Hepatocyte (in vitro differentiated cells): ENCODE measurements around the gene PTPRD. TPM values are rescaled to one million over a fixed set of nuclear protein-coding genes. Genes with fewer than 3 reads are reported as not detected.
A peak's percentile ranks its signal among the peaks of the same experiment; 100 is the strongest.

Experiments
- DNase-seq: peaks from one replicate; pipeline ENCODE4 v3.0.0-alpha.2; 2016; ENCODE audit warnings: low spot score
- H2AFZ ChIP-seq: fragments of 200-600 bp; sonication (generic); 2 replicates; pipeline ENCODE4 v1.6.0; 2016; ENCODE audit warnings: antibody characterized with exemption, mild to moderate bottlenecking
- H3K27ac ChIP-seq: fragments of 200-600 bp; sonication (generic); 2 replicates; pipeline ENCODE4 v1.5.1; 2016; ENCODE audit warnings: mild to moderate bottlenecking
- H3K27me3 ChIP-seq: fragments of 200-600 bp; sonication (generic); 2 replicates; pipeline ENCODE4 v1.6.1; 2016
- H3K36me3 ChIP-seq: fragments of 200-600 bp; sonication (generic); replicated peaks from 2 replicates; pipeline ENCODE4 v1.5.1; 2016; ENCODE audit warnings: low read depth; ENCODE audit not compliant: insufficient read depth
- H3K4me1 ChIP-seq: fragments of 200-600 bp; sonication (generic); 2 replicates; pipeline ENCODE4 v1.5.1; 2016; ENCODE audit warnings: mild to moderate bottlenecking, moderate library complexity; ENCODE audit not compliant: insufficient read depth
- H3K4me2 ChIP-seq: fragments of 200-600 bp; sonication (generic); 2 replicates; pipeline ENCODE4 v1.6.0; 2016
- H3K4me3 ChIP-seq: fragments of 200-600 bp; sonication (generic); 2 replicates; pipeline ENCODE4 v1.5.1; 2016; ENCODE audit warnings: mild to moderate bottlenecking
- H3K79me2 ChIP-seq: fragments of 200-600 bp; sonication (generic); 2 replicates; pipeline ENCODE4 v1.6.0; 2017; ENCODE audit warnings: mild to moderate bottlenecking
- H3K9me2 ChIP-seq: fragments of 200-600 bp; sonication (generic); replicated peaks from 2 replicates; pipeline ENCODE4 v1.6.0; 2017; ENCODE audit warnings: mild to moderate bottlenecking; ENCODE audit not compliant: insufficient read depth
- H3K9me3 ChIP-seq: fragments of 200-600 bp; sonication (generic); 2 replicates; pipeline ENCODE4 v1.5.1; 2016; ENCODE audit warnings: low read depth, mild to moderate bottlenecking
- H4K20me1 ChIP-seq: fragments of 200-600 bp; sonication (generic); 2 replicates; pipeline ENCODE4 v1.6.0; 2016; ENCODE audit warnings: mild to moderate bottlenecking; ENCODE audit not compliant: insufficient read depth, poor library complexity, severe bottlenecking
- CTCF ChIP-seq: fragments of 200-600 bp; sonication (generic); IDR thresholded peaks from 2 replicates; pipeline ENCODE4 v1.5.1; 2016; ENCODE audit warnings: antibody characterized with exemption, mild to moderate bottlenecking; ENCODE audit not compliant: poor library complexity
- EZH2 ChIP-seq: fragments of 200-600 bp; sonication (generic); IDR thresholded peaks from 2 replicates; pipeline ENCODE4 v1.6.1; 2016; ENCODE audit warnings: antibody characterized with exemption, mild to moderate bottlenecking, borderline replicate concordance
- EZH2phosphoT487 ChIP-seq: fragments of 200-600 bp; sonication (generic); IDR thresholded peaks from one replicate; pipeline ENCODE4 v1.6.1; 2018; ENCODE audit warnings: antibody characterized with exemption, mild to moderate bottlenecking, low read depth, moderate library complexity; ENCODE audit not compliant: unreplicated experiment, severe bottlenecking
- WGBS: methylation state at CpG from one replicate; pipeline ENCODE4 v1.1.6; 2016; ENCODE audit warnings: low lambda C conversion rate; ENCODE audit errors: missing lambda C conversion rate; 5-methylcytosine and 5-hydroxymethylcytosine counted together
- polyA plus RNA-seq: library from polyadenylated mRNA; unstranded; fragments of >200 nt; fragmentation: Nextera tagmentation; extraction: Ambion mirVana; gene quantifications from 2 replicates; pipeline ENCODE4 v1.2.1, GENCODE V29; 2016
- total RNA-seq: library from RNA; depleted of rRNA; stranded (reverse); fragments of >200 nt; gene quantifications from 2 replicates; pipeline ENCODE4 v1.2.3, GENCODE V29; 2014

PTPRD gene
- total and polyA plus RNA-seq, 2 experiments from 2014 or later: 6.5 to 77.6 TPM

DNA sequence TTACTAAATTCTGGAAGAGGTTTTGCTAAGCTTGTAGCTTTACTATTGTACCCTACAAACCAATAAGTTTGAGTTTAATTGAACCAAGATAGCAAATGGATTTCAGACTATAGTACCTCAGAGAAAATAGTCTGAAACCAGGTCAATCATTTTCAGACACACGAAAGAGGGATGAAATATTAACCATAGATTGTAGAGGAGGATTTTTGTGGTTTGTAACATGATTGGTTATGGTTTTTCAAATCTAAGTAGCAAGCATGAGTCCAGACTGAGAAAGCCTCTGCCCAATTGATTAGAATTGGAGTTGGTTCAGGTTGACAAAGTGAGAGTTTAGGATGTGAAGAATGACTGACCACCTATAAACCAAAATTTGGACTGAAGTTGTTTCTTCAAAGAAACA lies 2250.6 kb downstream of the PTPRD start:
- Histone ChIP-seq H3K4me2 (peak overlapping the region; percentile 17), H2AFZ (no peak overlapping the region), H3K27me3 (no peaks in the 10 kb centered on the region), H3K9me2 (no peaks in the 10 kb centered on the region), H3K79me2 (no peaks in the 10 kb centered on the region), H4K20me1 (no peaks in the 10 kb centered on the region), H3K36me3 (no peaks in the 10 kb centered on the region), H3K4me1 (peaks cover 12% of the 10 kb centered on the region), H3K9me3 (no peaks in the 10 kb centered on the region), H3K4me3 (no peak overlapping the region), H3K27ac (no peak overlapping the region)
- TF ChIP-seq EZH2 (no peak), CTCF (no peak), EZH2phosphoT487 (no peak)
- 79% methylated on average over 1 of the region's 1 CpG for WGBS
- no peak for DNase-seq

- no peaks in the 10 kb centered on the region for H3K27me3 ChIP-seq
- no peak for DNase-seq
- H2AFZ ChIP-seq: no peak overlapping the region
- 58% methylated on average over 2 of the region's 2 CpGs for WGBS
- H3K4me3 ChIP-seq: no peak overlapping the region
- TF ChIP-seq EZH2: no peak
- H3K4me1 ChIP-seq: peaks cover 12% of the 10 kb centered on the region
- H3K27ac ChIP-seq: peak overlapping the region; percentile 35
- H3K9me2 ChIP-seq: no peaks in the 10 kb centered on the region
- H3K79me2 ChIP-seq: no peaks in the 10 kb centered on the region
- H3K36me3 ChIP-seq: no peaks in the 10 kb centered on the region
- no peaks in the 10 kb centered on the region for H3K9me3 ChIP-seq
- peak overlapping the region; percentile 17 for H3K4me2 ChIP-seq
- H4K20me1 ChIP-seq: no peaks in the 10 kb centered on the region
Measured at GRCh38 chr9:8361364-8361763, 2251.4 kb downstream of the PTPRD start.

DNA sequence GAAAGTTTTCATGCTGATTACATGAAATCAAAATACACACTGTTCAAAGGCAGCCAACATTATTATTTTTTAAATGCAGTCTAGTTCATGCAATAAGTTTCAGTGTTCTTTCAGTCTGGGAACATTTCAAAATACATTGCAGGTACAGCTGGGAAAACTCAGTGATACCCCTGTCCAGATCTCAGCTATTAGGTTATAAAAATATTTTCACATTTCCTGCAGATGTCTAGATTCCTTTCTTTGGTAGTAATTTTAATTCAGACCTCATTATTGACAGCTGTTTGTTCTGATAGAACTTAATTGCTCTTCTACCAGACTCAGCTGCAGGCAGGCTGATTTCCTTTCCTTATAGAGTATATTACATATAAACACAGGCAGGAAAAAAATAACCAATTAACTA lies 2256.4 kb downstream of the PTPRD start:
- no peaks in the 10 kb centered on the region for H3K4me1 ChIP-seq
- H3K9me3 ChIP-seq: no peaks in the 10 kb centered on the region
- DNase-seq: no peak
- no peaks in the 10 kb centered on the region for H3K27me3 ChIP-seq
- no peak overlapping the region for H2AFZ ChIP-seq
- H4K20me1 ChIP-seq: no peaks in the 10 kb centered on the region
- H3K36me3 ChIP-seq: no peaks in the 10 kb centered on the region
- no peaks in the 10 kb centered on the region for H3K9me2 ChIP-seq
- no peak overlapping the region for H3K27ac ChIP-seq
- TF ChIP-seq EZH2 (no peak), EZH2phosphoT487 (no peak), CTCF (no peak)
- H3K4me2 ChIP-seq: no peak overlapping the region
- no peaks in the 10 kb centered on the region for H3K79me2 ChIP-seq
- H3K4me3 ChIP-seq: no peak overlapping the region

GRCh38 chr9:8351436-8351835 lies 2261.4 kb downstream of the PTPRD start:
- H3K36me3 ChIP-seq: no peaks in the 10 kb centered on the region
- H3K4me3 ChIP-seq: no peak overlapping the region
- DNase-seq: no peak
- TF ChIP-seq EZH2 (no peak), EZH2phosphoT487 (no peak), CTCF (no peak)
- H3K27me3 ChIP-seq: no peaks in the 10 kb centered on the region
- no peaks in the 10 kb centered on the region for H4K20me1 ChIP-seq
- peaks cover 17% of the 10 kb centered on the region for H3K4me1 ChIP-seq
- no peaks in the 10 kb centered on the region for H3K9me3 ChIP-seq
- H3K79me2 ChIP-seq: no peaks in the 10 kb centered on the region
- no peak overlapping the region for H3K4me2 ChIP-seq
- H3K27ac ChIP-seq: no peak overlapping the region
- H2AFZ ChIP-seq: no peak overlapping the region
- H3K9me2 ChIP-seq: no peaks in the 10 kb centered on the region
